Liver (tissue), 3 donors: ENCODE measurements around the gene PPP2R5C.

Source experiments
- EGR1 ChIP-seq, 2 donors: IDR thresholded peaks; 2 replicates each; pipeline ENCODE4 v1.6.1; 2016 to 2018; ENCODE audit warnings: antibody characterized with exemption in 2 of 2, low read depth in 2 of 2
- HNF4A ChIP-seq, 2 donors: conservative IDR thresholded peaks; 2 replicates each; pipeline ENCODE4 v1.6.1; 2016; ENCODE audit warnings: antibody characterized with exemption in 2 of 2, mild to moderate bottlenecking in 2 of 2
- JUND ChIP-seq, 2 donors: IDR thresholded peaks; 2 replicates each; pipeline ENCODE4 v1.6.1; 2016; ENCODE audit warnings: antibody characterized with exemption in 2 of 2
- NR2F2 ChIP-seq: IDR thresholded peaks from 2 replicates; pipeline ENCODE4 v1.6.1; 2016; ENCODE audit warnings: antibody characterized with exemption
- RXRA ChIP-seq, 2 donors: IDR thresholded peaks; 2 replicates each; pipeline ENCODE4 v1.6.1; 2017 to 2018; ENCODE audit warnings: antibody characterized with exemption in 2 of 2, mild to moderate bottlenecking in 1 of 2
- SP1 ChIP-seq: IDR thresholded peaks from 2 replicates; pipeline ENCODE4 v1.6.1; 2018; ENCODE audit warnings: antibody characterized with exemption, mild to moderate bottlenecking
- TAF1 ChIP-seq: conservative IDR thresholded peaks from 2 replicates; pipeline ENCODE4 v1.6.1; 2016; ENCODE audit warnings: antibody characterized with exemption, mild to moderate bottlenecking
- YY1 ChIP-seq: IDR thresholded peaks from 2 replicates; pipeline ENCODE4 v1.6.1; 2016; ENCODE audit warnings: antibody characterized with exemption, mild to moderate bottlenecking
- TF ChIP-seq, protein P1 (sequence below): fragments of 150-350 bp; IDR thresholded peaks from 2 replicates; pipeline ENCODE4 v1.5.1; 2017; ENCODE audit warnings: improper control_type of control experiment, low read depth, low read length; ENCODE audit not compliant: missing input control
- TF ChIP-seq, protein P2 (sequence below): IDR thresholded peaks from 2 replicates; pipeline ENCODE4 v1.6.1; 2016; ENCODE audit warnings: antibody characterized with exemption, mild to moderate bottlenecking
- TF ChIP-seq, protein P3 (sequence below): IDR thresholded peaks from 2 replicates; pipeline ENCODE4 v1.6.1; 2016; ENCODE audit warnings: antibody characterized with exemption
- donor health status: healthy.
- donor health status: healthy.

DNA sequence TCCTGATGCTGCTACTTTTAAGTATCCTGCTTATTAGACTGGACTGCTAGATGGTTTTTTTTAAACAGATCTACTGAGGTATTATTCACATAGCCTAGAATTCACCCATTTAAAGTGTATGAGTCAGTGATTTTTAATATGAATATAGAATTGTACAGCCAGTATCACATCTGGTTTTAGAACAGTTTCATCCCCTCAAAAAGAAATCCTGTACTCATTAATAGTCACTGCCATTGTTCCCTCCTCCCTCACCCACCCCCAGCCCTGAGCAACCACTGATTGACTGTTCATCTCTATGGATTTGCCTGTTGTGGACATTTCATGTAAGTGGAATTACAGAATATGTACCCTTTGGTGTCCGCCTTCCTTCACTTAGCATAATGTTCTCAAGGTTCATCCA lies 98.4 kb downstream of the PPP2R5C start:
- TF ChIP-seq, protein P1, sequence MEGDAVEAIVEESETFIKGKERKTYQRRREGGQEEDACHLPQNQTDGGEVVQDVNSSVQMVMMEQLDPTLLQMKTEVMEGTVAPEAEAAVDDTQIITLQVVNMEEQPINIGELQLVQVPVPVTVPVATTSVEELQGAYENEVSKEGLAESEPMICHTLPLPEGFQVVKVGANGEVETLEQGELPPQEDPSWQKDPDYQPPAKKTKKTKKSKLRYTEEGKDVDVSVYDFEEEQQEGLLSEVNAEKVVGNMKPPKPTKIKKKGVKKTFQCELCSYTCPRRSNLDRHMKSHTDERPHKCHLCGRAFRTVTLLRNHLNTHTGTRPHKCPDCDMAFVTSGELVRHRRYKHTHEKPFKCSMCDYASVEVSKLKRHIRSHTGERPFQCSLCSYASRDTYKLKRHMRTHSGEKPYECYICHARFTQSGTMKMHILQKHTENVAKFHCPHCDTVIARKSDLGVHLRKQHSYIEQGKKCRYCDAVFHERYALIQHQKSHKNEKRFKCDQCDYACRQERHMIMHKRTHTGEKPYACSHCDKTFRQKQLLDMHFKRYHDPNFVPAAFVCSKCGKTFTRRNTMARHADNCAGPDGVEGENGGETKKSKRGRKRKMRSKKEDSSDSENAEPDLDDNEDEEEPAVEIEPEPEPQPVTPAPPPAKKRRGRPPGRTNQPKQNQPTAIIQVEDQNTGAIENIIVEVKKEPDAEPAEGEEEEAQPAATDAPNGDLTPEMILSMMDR, result no peak
- TF ChIP-seq, protein P2, sequence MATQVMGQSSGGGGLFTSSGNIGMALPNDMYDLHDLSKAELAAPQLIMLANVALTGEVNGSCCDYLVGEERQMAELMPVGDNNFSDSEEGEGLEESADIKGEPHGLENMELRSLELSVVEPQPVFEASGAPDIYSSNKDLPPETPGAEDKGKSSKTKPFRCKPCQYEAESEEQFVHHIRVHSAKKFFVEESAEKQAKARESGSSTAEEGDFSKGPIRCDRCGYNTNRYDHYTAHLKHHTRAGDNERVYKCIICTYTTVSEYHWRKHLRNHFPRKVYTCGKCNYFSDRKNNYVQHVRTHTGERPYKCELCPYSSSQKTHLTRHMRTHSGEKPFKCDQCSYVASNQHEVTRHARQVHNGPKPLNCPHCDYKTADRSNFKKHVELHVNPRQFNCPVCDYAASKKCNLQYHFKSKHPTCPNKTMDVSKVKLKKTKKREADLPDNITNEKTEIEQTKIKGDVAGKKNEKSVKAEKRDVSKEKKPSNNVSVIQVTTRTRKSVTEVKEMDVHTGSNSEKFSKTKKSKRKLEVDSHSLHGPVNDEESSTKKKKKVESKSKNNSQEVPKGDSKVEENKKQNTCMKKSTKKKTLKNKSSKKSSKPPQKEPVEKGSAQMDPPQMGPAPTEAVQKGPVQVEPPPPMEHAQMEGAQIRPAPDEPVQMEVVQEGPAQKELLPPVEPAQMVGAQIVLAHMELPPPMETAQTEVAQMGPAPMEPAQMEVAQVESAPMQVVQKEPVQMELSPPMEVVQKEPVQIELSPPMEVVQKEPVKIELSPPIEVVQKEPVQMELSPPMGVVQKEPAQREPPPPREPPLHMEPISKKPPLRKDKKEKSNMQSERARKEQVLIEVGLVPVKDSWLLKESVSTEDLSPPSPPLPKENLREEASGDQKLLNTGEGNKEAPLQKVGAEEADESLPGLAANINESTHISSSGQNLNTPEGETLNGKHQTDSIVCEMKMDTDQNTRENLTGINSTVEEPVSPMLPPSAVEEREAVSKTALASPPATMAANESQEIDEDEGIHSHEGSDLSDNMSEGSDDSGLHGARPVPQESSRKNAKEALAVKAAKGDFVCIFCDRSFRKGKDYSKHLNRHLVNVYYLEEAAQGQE, result no peak
- TF ChIP-seq NR2F2, result no peak
- TF ChIP-seq TAF1, result no peak
- TF ChIP-seq EGR1 (IDR thresholded peaks at IDR 0.05; ENCODE audit: low read depth in 2 of 2), result no peak
- no peak for TF ChIP-seq JUND (IDR thresholded peaks at IDR 0.05)
- no peak for TF ChIP-seq HNF4A (conservative IDR thresholded peaks at IDR 0.05)
- no peak for TF ChIP-seq SP1
- no peak for TF ChIP-seq RXRA (IDR thresholded peaks at IDR 0.05)
- TF ChIP-seq YY1, result no peak
- TF ChIP-seq, protein P3, sequence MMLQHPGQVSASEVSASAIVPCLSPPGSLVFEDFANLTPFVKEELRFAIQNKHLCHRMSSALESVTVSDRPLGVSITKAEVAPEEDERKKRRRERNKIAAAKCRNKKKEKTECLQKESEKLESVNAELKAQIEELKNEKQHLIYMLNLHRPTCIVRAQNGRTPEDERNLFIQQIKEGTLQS, result no peak
